HG03060 (cell line): Measurements from ENCODE around the gene DUSP5.

ENCODE experiments used
- ATAC-seq: cut with Tn5 transposase; IDR thresholded peaks from one replicate; pipeline ENCODE4 v1.9.1; 2021; ENCODE audit warnings: low read depth, moderate number of reproducible peaks; ENCODE audit not compliant: unreplicated experiment

The DUSP5 gene

DNA sequence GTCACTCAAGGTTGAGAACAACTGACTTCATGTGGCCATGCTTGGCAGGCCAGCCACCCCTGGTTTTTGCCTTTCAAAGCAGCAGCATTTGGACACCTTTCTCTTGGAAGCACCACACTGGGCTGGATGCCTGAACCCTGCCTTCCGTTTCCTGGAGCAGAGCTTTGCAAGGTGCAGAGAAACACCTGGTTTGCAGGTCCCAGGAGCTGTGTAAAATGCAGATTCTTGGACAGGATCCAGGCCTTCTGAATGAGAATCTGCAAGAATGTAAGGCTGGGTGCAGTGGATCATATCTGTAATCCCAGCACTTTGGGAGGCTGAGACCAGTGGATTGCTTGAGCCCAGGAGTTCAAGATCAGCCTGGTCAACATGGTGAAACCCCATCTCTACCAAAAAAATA lies 18.0 kb upstream of the DUSP5 start:
- no peak for ATAC-seq

DNA sequence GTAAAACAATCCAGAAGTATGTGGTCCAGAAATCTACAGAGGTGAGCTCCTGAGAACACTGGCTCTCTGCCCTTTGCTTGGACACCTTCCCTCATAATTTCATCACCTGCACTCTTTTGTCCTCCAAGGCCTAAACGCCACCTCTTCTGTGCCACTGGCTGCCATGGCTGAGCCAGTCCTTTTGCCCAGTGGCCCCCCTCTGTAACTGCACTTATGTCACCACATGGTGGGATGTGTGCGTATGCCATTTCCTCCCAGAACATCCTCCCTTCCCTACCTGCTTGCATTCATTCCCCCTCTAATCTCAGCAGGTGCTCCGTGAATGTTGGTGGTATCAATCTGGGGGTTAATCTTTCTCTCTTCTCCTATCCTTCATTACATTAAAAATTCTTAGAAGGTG lies 17.3 kb upstream of the DUSP5 start:
- ATAC-seq = no peak

GRCh38 chr10:110481919-110482318 lies 15.8 kb upstream of the DUSP5 start:
- ATAC-seq = no peak

DNA sequence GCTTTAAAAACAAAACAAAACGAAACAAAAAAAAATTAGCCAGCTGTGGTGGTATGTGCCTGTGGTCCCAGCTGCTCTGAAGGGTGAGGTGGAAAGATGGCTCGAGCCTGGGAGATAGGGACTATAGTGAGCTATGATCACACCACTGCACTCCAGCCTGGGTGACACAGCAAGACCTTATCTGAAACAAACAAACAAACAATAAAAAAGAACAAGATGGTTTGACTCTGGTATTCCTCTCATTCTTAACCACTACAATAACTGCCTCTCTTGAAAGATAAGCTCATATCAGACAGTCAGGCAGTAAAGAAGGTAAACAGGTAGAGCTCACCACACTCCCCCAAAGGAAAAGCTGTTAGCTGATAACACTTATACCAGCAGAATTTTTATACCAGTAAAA lies 14.1 kb upstream of the DUSP5 start:
- ATAC-seq = no peak

DNA sequence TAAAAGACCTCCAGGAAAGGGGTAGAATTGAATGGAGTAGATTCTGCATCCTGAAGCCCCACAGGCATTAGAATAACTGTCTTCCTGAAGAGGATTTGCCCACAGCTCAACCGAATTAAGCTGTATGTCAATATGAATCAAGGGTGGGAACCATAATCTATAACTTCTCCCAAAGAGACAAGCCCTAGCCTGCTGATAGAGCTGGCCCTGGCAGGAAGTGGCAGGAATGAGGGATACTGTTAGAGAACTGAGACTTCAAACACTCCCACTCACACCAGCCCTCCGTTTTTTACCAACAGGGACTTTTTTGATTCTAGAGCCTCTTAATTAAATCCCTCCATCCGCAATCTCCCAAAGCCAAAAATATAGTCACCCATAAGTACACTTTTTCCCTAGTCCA lies 12.2 kb upstream of the DUSP5 start:
- no peak for ATAC-seq

GRCh38 chr10:110486680-110487410 lies 10.9 kb upstream of the DUSP5 start:
- no peak for ATAC-seq

- no peak for ATAC-seq
Measured at GRCh38 chr10:110487411-110488331, 10.0 kb upstream of the DUSP5 start.

GRCh38 chr10:110488332-110488681 lies 9.4 kb upstream of the DUSP5 start:
- ATAC-seq = no peak

GRCh38 chr10:110488940-110489339 lies 8.8 kb upstream of the DUSP5 start:
- ATAC-seq = no peak

DNA sequence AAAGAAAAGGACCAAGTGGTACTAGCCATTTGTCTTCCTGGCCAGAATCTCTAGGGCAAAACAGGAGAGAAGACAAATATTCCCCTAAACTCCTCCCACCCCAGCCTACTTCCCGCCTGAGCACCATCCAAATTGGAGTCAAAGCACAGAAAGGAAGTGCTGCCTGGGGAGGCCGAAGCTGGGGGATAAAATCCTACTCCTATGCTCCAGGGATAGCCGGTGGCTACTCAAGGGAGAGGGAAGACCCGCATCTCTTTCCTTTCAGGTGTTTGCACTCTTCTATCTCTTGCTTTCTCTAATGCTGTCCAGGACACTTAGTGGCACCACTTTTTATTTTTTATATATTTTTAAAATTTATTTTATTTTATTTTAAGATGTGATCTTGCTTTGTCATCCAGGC lies 7.1 kb upstream of the DUSP5 start:
- no peak for ATAC-seq

DNA sequence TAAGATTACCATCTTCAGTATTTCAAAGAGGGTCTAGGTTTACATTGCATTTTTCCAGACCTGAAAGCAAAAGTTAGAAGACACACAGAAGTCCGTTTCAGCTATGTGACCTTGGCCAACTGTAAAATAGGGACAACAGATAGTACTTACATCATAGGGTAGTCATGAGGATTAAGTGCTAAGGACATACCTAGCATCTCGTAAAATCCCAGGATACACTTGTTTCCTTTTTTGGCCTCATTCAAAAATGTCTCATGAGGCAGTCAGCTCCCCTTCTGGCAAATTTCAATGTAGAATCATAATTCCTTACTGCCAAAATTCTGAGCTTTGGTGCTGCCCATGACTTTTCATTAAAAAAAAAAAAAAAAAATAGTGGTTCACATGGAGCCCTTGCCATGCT lies 6.4 kb upstream of the DUSP5 start:
- no peak for ATAC-seq

DNA sequence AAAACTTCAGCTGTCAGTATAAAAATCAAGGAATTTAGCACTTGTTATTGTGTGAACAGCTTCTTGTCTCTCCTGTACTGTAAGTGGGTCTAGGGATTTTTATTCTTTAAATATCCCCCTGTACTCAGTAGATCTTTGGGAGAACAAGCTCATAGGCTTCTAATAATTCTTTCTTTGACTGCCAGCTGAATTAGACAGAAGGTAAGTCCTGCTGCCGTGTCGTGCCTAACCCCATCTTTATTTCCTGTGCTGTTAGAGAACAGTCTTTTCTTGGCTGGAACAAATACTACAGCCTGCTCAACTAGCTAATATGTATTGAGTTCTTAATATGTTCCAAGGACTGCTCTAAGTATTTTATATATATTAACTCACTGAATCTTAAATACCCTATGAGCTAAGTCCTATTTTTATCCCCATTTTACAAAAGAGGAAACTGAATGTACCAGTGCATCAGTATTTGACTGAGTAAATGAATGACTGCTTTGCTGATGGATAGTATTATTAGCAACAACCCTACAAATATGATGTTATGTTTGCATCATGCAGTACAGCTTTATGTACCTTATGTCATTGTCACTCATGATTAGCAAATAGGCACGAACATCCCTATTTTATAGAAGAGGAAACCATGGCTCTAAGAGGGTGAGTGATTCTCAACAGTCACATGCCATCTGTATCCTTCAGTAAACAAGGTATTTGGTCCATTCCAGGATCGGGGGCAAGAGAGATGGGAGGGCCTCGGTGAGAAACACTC lies 5.5 kb upstream of the DUSP5 start:
- peak; percentile 67 for ATAC-seq

DNA sequence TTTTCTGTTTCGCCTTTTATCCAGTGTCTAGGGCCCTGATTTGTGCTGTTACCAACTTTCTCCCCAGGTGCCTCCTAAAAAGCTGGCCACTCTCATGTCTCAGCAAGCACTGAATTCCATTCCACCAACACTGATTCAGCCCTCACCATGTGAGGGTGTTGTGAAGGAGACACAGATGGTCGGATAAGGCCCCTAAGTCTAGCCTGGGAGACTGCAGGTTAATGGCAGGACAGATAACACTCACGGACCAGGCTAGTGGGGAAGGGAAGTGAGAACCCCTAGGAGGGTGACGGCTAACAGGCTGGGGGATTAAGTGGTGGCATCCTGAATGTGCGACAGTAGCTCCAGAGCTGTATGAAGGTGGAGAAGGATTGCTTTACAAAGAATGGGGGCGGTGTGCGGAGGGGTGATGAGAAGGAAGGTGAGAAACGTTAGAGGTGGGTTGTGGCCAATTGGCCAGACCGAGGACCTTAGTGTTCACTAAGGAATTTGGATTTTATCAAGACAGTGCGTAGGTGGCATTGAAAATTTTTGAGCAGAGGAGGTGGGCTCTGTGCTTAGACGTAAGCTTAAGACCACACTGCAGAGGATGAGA lies 3.8 kb upstream of the DUSP5 start:
- no peak for ATAC-seq

DNA sequence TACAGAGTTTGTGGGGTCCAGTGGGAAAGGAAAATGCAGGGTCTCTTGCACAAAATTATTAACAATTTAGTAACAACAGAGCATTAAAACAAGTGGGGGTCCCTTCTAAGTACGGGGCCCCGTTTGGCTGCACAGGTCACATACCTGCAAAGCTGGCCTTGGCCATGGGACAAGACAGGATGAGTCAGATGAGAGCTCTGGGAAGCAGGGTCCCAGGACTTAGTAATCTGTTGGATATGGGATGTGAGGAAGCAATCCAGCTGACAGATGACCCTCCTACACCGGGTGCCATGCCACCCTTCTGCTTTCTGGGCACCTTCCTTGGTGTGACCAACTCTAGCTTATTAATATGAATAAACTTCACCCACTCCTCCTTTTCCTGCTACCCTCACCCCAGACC lies 3.2 kb upstream of the DUSP5 start:
- ATAC-seq = no peak

- no peak for ATAC-seq
Measured at GRCh38 chr10:110495731-110496552, 1.8 kb upstream of the DUSP5 start.

DNA sequence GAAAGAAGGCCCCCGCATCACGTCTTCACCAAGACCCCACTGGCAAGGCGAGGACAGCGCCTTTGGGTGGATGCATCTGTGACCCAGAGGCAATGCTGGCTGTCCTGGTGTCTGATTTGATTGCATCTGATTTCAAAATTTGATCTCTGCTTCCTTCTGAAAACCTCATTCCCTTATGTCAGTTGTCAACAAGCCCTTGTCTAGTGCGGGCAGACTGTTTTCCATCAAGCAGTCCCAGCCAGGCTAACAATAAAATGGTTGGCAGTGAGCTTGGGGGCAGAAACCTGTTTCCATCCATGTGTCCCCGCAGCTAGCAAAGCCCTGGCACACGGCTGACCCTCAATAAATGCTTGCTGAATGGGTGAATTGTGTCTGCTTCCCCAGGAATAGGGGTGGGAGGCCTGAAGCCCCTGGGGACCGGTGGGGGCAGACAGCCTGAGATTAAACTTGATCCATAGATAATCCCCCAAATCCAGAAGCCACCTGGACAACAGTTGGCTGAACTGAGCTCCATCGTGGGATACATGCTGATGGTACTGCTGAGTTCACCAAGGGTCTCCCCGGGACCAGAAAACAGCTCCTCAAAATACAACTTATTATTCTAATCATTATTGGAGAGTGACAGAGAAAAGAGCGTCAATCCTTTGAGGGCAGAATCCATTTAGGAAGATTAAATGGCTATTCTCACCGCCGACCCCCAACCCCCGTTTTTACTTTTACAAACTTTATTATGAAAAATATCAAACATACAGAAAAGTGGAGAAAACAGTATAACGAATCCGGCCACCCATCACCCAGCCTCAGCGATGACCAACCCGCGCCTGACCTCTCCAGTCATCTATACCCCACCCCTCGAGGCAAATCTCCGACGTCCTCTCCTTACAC lies 912 bp upstream of the DUSP5 start:
- ATAC-seq = no peak

- ATAC-seq = no peak
Measured at GRCh38 chr10:110498087-110498981, 627 bp downstream of the DUSP5 start.
